Esophagus muscularis mucosa (tissue), 3 donors: ENCODE results near the gene MIA3.

ENCODE experiments used
- POLR2AphosphoS5 ChIP-seq, 2 donors: sonication (generic); formaldehyde crosslinking; IDR thresholded peaks; one replicate each; pipeline ENCODE4 v1.6.1; 2017; ENCODE audit warnings: antibody characterized with exemption in 2 of 2
- TF ChIP-seq, protein P1 (sequence below), 3 experiments: fragments of 200-600 bp in 2 of 3; fragments of 450-650 bp in 1 of 3; sonication (generic) in 2 of 3; IDR thresholded peaks; one replicate each; pipeline ENCODE4 v1.5.1; 2017 to 2019; ENCODE audit warnings: antibody characterized with exemption in 3 of 3, mild to moderate bottlenecking in 2 of 3, moderate library complexity in 1 of 3

GRCh38 chr1:222709700-222710153 lies 91.8 kb downstream of the MIA3 start:
- TF ChIP-seq POLR2AphosphoS5 (IDR thresholded peaks at IDR 0.05) = no peak
- TF ChIP-seq, protein P1, sequence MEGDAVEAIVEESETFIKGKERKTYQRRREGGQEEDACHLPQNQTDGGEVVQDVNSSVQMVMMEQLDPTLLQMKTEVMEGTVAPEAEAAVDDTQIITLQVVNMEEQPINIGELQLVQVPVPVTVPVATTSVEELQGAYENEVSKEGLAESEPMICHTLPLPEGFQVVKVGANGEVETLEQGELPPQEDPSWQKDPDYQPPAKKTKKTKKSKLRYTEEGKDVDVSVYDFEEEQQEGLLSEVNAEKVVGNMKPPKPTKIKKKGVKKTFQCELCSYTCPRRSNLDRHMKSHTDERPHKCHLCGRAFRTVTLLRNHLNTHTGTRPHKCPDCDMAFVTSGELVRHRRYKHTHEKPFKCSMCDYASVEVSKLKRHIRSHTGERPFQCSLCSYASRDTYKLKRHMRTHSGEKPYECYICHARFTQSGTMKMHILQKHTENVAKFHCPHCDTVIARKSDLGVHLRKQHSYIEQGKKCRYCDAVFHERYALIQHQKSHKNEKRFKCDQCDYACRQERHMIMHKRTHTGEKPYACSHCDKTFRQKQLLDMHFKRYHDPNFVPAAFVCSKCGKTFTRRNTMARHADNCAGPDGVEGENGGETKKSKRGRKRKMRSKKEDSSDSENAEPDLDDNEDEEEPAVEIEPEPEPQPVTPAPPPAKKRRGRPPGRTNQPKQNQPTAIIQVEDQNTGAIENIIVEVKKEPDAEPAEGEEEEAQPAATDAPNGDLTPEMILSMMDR (IDR thresholded peaks at IDR 0.05) = no peak
